NCI-H146 treated with DMSO at 0.1 percent for 48 hours (cell line): ENCODE measurements around the gene FHIT.

Experiments
- DNase-seq: peaks from one replicate; lab custom pipeline; 2025; ENCODE audit not compliant: unreplicated experiment; lab: John Stamatoyannopoulos, UW

FHIT gene

GRCh38 chr3:59922192-59922591 lies 1329.1 kb downstream of the FHIT start:
- DNase-seq = no peak

DNA sequence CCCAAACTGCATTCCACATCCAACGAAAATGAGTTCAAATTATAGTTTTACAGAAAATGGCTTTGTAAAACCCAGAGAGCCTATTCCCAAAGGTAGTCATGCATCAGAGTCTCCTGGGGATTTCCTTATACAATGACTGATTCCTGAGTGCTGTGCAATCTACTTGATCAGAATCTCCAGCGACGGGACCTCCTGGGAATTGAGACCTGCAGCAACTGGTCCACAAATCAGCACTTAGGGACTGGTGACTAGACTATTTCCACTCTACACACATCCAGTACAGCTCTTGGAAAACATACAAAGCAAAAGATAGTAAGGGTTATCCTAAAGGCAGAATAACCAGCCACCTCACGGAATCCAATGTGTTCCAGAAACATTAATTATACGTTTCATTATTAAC lies 1330.4 kb downstream of the FHIT start:
- no peak for DNase-seq

DNA sequence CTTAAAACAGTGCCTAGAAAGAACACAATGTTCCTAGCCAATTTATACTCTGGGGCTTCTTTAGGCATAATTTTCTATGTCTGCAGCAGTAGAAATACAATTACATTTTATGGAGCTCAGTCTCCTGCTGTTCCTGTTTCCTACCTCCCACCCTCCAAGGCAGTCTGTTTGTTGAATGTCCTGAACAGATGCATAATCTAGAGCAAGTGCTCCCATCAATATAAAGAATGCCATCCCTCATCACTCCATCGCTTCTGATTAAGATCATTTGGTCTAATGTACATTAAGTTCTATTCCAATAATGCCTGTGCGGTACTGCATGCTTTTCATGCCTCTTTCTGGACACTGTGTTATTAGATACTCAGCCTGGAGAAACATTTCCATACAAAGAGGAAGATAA lies 1331.7 kb downstream of the FHIT start:
- no peak for DNase-seq

- DNase-seq = no peak
Measured at GRCh38 chr3:59914251-59914650, 1337.0 kb downstream of the FHIT start.

DNA sequence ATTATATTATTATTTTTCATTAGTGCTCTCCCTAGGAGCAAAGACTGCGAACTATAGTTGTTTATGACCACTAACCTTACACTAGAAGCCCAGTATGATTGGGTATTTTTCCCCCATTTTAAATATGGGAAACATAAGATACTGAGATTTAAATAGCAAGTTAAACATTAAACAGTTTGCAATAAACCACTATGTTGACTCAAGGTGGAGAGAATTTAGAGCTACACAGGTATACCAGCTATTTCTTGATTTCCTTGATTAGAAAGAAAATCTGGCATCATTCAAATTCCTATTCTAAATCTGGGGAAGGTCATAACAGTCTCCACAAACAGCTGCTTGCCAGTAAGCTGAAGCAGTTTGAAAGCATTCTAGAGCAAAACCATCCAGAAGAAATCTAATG lies 1337.6 kb downstream of the FHIT start:
- DNase-seq = no peak

GRCh38 chr3:59908701-59909100 lies 1342.6 kb downstream of the FHIT start:
- DNase-seq = no peak

- DNase-seq = no peak
Measured at GRCh38 chr3:59908280-59908679, 1343.0 kb downstream of the FHIT start.

DNA sequence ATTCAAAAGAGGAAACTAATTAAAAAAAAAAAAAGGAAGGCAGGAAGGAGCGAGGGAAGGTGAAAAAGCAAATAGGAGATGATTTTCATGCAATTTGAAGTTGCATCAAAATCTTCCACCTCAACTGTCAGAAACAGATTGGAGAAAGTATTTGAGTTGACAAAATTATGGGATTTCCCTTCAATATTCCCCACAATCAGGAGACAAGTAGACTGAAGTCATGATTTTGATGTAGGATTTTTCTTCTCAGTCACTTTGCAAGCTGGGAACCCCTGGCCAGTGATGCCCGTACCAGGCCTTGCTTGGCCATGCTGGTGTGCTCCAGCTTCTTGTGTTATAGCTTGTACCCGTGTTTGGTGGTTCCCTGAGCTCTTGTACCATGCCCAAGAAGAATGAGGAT lies 1347.0 kb downstream of the FHIT start:
- DNase-seq = no peak

DNA sequence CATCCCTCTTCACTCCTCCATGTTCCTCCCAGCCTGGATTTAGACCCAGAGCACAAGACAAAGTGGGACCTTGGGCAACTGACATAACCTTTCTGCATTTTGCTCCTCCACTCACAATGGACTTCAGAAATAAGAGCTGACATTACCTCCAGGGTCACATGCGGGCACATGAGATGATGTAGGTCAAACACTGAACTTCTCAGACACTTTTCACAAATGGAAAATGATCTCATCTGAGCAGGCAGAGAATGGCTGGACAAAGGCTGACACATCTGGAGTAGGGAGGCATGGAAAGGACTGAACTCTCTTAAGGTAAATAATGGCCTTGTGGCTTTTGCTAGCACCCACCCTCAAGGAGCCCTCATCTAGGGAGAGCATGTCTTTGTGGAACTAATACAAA lies 1352.2 kb downstream of the FHIT start:
- no peak for DNase-seq

GRCh38 chr3:59895972-59896371 lies 1355.3 kb downstream of the FHIT start:
- no peak for DNase-seq

GRCh38 chr3:59894425-59895121 lies 1356.7 kb downstream of the FHIT start:
- no peak for DNase-seq

GRCh38 chr3:59890639-59891038 lies 1360.6 kb downstream of the FHIT start:
- no peak for DNase-seq

GRCh38 chr3:59886790-59887189 lies 1364.5 kb downstream of the FHIT start:
- DNase-seq = no peak

- no peak for DNase-seq
Measured at GRCh38 chr3:59885899-59886400, 1365.3 kb downstream of the FHIT start.

- DNase-seq = no peak
Measured at GRCh38 chr3:59885101-59885500, 1366.2 kb downstream of the FHIT start.

- DNase-seq = no peak
Measured at GRCh38 chr3:59884409-59884808, 1366.8 kb downstream of the FHIT start.

DNA sequence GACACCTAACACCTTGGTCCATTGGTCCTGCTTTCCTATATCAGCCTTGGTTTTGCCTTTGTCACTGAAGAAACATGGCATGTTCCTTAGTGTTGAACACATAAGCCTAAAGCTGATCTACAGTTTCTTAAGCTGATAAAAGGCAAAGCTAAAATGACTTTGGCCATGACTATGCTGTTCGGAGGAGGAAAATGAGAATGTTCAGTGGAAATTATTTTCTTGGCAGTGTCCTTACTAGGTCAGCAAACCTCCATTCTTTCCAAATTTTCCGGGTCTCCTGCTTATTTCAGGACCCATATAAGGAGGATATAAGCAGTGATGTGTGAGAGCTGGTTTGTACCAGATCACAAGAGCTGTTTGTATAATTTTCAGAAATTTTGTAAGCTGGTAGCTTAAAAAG lies 1368.5 kb downstream of the FHIT start:
- no peak for DNase-seq

DNA sequence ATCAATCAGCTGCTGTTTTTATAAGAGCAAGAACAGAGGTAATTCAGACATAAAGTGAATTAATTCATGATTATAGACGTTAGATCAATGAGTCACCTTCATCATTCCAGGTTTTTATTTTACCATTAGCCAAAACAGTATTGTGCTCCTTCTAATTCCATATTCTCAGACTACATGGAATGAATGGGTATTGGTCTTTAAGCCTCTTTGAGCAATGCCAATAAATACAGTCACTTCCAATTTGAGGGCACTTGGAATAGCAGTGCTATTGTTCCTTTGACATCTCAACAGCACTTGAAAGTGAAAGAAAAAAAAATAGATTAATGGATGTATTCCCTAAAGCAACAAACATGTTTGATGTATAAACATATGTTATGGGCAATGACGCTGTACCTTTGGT lies 1370.5 kb downstream of the FHIT start:
- no peak for DNase-seq

GRCh38 chr3:59879031-59879581 lies 1372.1 kb downstream of the FHIT start:
- no peak for DNase-seq

- no peak for DNase-seq
Measured at GRCh38 chr3:59878038-59878427, 1373.2 kb downstream of the FHIT start.

DNA sequence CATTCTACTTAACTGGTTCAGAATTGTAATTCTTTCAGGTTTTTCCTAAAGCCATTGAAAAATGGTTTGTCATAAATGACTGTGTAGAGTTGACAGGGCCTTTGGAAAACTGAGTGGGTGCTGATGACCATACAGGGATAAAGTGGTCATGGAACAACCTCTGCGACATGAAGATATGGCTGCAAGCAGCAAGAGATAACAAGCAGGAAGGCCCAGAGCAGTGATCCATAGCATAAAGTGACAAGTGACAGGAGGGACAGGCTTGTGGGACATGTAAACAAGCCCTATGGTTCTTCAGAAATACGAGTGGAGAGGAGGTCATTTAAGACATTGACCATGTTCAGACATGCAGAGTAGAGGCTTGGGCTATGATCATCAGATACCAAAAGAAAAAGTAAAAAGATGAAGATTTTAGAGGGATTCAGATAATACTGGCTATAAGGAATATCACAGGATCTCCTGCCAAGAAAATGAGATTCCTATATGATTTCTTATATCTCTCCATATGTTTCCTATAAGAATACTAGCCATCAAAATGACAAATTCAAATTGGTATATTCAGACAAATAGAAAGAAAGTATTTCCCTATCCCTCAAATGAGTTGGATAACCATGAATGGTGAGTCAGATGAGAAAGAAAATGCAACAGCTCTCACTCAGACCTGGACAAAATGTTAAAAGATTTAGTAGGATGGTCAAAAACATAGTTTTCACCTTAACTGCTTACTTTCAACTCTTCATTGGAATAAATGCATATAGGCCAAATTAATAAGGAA lies 1373.8 kb downstream of the FHIT start:
- no peak for DNase-seq

- DNase-seq = no peak
Measured at GRCh38 chr3:59876533-59877062, 1374.7 kb downstream of the FHIT start.
